GM21360 (cell line): ENCODE data around the gene ARFIP1.

Experiments
- ATAC-seq: cut with Tn5 transposase; IDR thresholded peaks from one replicate; pipeline ENCODE4 v1.9.1; 2021; ENCODE audit warnings: mild to moderate bottlenecking, moderate library complexity; ENCODE audit not compliant: unreplicated experiment

The ARFIP1 gene

DNA sequence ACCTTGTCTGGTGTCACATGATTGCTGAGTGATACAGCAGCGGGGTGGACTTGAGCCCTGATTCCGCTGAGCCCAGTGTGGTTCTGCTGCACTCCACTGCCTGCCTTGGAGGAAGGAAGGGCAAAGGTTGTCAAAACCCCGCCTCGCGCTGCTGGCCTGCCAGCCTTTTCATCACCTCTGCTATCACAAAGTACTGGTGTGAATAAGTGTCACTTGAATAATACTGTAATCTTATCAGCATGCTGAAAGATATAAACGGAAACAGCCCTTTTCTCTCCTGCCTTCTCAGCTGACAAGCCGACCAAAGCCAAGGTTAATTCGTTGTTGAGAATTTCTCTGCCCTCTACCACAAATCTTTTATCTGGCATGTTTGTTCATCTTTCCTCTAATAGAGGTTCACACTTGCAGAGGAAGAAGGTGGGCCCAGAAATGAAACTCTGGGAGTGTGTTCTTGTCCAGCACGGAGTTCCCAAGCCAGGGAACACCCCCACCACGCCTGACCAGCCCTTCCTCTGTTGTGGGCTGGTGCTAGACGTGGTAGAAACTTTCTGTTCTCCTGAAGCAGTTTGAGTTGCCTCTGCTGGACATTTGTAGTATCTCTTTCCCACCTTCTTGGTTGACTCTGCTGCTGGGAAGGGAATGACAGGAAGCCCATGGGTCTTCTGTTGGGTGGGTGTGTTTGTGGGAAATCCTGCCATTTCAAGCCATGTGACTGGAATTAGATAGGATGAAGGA lies 177.8 kb downstream of the ARFIP1 start:
- ATAC-seq: no peak

DNA sequence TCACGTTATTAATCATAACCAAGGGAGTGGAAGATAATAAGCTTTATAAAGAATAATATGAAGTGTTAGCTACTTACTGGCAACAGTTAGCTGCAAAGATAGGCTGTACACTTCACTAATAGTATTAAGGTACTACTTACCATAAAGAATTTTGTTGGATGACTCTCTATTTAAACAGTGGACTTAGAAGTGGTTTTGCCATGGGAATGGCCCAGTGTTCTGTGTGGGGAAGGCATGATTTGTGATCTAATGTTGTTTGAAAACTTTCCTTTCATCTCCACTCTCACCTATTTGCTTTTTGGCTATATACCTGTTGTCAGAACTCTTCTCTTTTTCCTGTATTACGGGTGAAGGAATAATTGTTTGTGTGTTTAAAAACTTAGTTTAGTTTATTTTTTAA lies 179.3 kb downstream of the ARFIP1 start:
- no peak for ATAC-seq

DNA sequence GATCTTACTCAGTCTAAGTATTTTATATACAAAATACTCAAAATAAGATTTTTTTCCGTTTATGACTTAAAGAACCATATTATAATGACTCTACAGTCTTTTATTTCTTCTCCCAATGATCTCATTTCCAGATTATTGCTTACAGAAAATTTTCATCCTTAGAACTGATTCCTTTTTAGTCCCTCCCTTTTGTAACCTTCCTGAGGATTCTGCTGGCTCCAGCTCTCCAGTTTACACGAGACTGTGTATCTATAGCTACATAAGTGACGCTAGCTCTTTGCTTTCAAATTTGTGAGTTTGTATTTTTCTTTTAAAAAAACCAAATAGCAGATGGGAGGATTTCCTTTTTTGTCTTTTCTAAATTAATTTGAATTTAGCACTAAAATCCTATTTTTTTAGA lies 180.3 kb downstream of the ARFIP1 start:
- no peak for ATAC-seq

- no peak for ATAC-seq
Measured at GRCh38 chr4:152961014-152961772, 181.4 kb downstream of the ARFIP1 start.

DNA sequence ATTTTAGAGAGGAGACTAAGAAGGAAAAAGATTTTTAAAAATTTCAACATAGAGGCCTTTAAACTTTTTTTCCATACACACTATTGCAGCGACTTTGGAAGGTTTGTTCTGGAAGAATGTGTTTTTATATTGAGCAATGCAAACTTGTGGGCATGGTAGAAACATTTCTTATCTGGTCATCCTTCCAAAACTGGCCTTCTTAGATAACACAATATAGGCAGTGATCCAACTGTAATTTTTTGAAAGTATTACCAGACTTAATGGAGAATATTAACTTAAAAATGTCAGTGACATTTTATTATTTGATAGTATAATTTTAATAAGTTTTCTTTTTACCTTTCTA lies 182.0 kb downstream of the ARFIP1 start:
- no peak for ATAC-seq
